Measurements from ENCODE around the gene MIGA1. TPM values are rescaled to one million over a fixed set of nuclear protein-coding genes. Genes with fewer than 3 reads are reported as not detected.

Gene MIGA1
- total and polyA plus RNA-seq, 2 of the 13 experiments (the other 11 are each of a cell fraction or from before 2014, with no cell fraction given) = 3.8 to 6.6 TPM

DNA sequence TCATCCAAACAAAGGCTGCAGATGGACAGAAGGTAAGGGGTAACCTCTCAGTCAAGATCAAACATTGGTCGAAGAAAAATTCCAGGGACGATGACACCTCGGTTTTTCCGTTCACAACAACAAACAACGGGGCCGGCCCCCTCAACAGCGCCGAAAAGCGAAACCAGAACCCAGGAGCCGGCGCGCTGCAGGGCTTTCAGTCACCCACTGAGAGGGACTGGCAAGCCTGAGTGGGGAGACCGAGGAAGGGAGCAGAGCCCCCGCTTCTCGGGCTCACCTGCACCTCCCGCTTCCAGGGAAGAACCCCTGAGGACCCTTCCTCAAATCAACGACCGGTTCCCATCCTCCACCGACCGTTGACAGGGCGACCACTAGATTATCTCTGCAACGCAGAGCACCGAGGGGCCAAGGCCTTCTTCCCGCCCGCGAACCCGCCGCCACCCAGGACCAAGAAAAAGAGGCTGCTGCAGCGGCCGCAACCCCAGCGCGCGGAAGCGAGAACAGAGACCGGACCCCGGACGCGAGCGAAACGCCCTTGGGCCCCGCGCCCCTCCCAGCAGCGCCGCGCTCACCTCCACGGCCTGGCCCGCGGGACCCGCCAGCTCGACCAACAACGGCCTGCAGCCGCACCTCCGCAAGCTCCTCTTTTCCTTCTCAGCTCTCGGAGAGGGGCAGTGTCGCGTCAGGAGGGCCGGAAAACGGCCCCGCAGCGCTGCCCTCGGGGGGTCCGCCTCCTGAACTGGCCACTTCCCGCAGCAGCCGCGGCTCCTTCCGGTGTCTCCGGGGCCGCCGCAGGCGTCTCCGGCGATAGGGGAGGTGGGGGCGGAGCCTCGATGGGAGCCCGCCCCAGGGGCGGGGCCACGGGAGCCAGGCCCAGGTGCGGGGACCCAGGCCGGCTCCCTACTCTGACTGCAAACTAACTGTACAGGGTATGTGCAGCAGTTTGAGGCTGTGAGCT, 20.1 kb upstream of the MIGA1 start, which contains the start of gene USP33 (continued):
- TF ChIP-seq SRSF4 (IDR thresholded peaks at IDR 0.05; ENCODE audit: low read depth, low read length, poor library complexity, severe bottlenecking) = no peak
- peak; percentile 36; the same call in 1 of the 2 replicates for TF ChIP-seq FOXK1 (CRISPR knock-in tag; IDR thresholded peaks at IDR 0.05; ENCODE audit: borderline replicate concordance, low read depth)
- TF ChIP-seq HNRNPUL1 (IDR thresholded peaks at IDR 0.05; ENCODE audit: low read depth, low read length) = no peak
- TF ChIP-seq RFX1 (IDR thresholded peaks at IDR 0.05) = no peak
- TF ChIP-seq GLMP (CRISPR knock-in tag; IDR thresholded peaks at IDR 0.05; ENCODE audit: borderline replicate concordance) = no peak
- TF ChIP-seq ZNF543 (CRISPR knock-in tag; IDR thresholded peaks at IDR 0.05) = peak; percentile 67; the same call in 1 of the 2 replicates
- TF ChIP-seq RORA (CRISPR knock-in tag; IDR thresholded peaks at IDR 0.05) = no peak
- TF ChIP-seq ZNF276 (CRISPR knock-in tag; IDR thresholded peaks at IDR 0.05; ENCODE audit: low read depth) = no peak
- TF ChIP-seq PHF21A (CRISPR knock-in tag; IDR thresholded peaks at IDR 0.05) = peak; percentile 56
- TF ChIP-seq FOXA1 (IDR thresholded peaks at IDR 0.05) = no peak
- no peak for TF ChIP-seq FOXA1 (CRISPR knock-in tag; IDR thresholded peaks at IDR 0.05)
- TF ChIP-seq, protein P1, sequence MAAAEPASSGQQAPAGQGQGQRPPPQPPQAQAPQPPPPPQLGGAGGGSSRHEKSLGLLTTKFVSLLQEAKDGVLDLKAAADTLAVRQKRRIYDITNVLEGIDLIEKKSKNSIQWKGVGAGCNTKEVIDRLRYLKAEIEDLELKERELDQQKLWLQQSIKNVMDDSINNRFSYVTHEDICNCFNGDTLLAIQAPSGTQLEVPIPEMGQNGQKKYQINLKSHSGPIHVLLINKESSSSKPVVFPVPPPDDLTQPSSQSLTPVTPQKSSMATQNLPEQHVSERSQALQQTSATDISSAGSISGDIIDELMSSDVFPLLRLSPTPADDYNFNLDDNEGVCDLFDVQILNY (CRISPR knock-in tag; conservative IDR thresholded peaks at IDR 0.05) = peak; percentile 39; the same call in 1 of the 2 replicates
- TF ChIP-seq TBX3 (IDR thresholded peaks at IDR 0.05; ENCODE audit: borderline replicate concordance) = no peak
- peak; percentile 68; the same call in 1 of the 2 replicates for TF ChIP-seq NRL (CRISPR knock-in tag; IDR thresholded peaks at IDR 0.05; ENCODE audit: borderline replicate concordance)
- TF ChIP-seq STAG1 (CRISPR knock-in tag; IDR thresholded peaks at IDR 0.05) = 0 out of 2 replicates have a peak, but pooled peaks have one; percentile 7
- TF ChIP-seq TRIM22 (IDR thresholded peaks at IDR 0.05) = no peak
- no peak for TF ChIP-seq ZSCAN30 (CRISPR knock-in tag; IDR thresholded peaks at IDR 0.05)
- no peak for TF ChIP-seq SYNCRIP (IDR thresholded peaks at IDR 0.05; ENCODE audit: insufficient read depth, low read depth, low read length)
- TF ChIP-seq ZNF3 (CRISPR knock-in tag; IDR thresholded peaks at IDR 0.05) = no peak
- TF ChIP-seq TRAFD1 (CRISPR knock-in tag; IDR thresholded peaks at IDR 0.05; ENCODE audit: borderline replicate concordance) = no peak
- no peak for TF ChIP-seq MIXL1 (CRISPR knock-in tag; IDR thresholded peaks at IDR 0.05)
- peak; percentile 62; the same call in 1 of the 2 replicates for TF ChIP-seq SP2 (CRISPR knock-in tag; IDR thresholded peaks at IDR 0.05)
- TF ChIP-seq MTF1 (CRISPR knock-in tag; IDR thresholded peaks at IDR 0.05) = peak; percentile 44; the same call in 1 of the 2 replicates
- peak; percentile 94 for TF ChIP-seq ZNF501 (CRISPR knock-in tag; IDR thresholded peaks at IDR 0.05)

All from HepG2 (cell line).